Bronchial epithelial cell (primary cell): ENCODE results near the gene FAM163B. TPM values are rescaled to one million over a fixed set of nuclear protein-coding genes. Genes with fewer than 3 reads are reported as not detected.

Experiments used
- DNase-seq: peaks from one replicate; pipeline ENCODE4 v3.0.0-alpha.2; 2010; ENCODE audit warnings: low read depth
- FAIRE-seq: peaks from 2 replicates; lab custom pipeline; 2011; peaks lifted over from hg19 to GRCh38; lab: Jason Lieb, UNC
- H3K27me3 ChIP-seq: 2 replicates; pipeline ENCODE4 v1.5.1; 2011; ENCODE audit warnings: low read length; ENCODE audit not compliant: control insufficient read depth, insufficient read depth
- H3K36me3 ChIP-seq: 2 replicates; pipeline ENCODE4 v1.5.1; 2011; ENCODE audit warnings: low read length; ENCODE audit not compliant: control insufficient read depth, insufficient read depth
- H3K4me3 ChIP-seq: 2 replicates; pipeline ENCODE4 v1.5.1; 2011; ENCODE audit warnings: mild to moderate bottlenecking, low read depth, low read length, control low read depth
- CTCF ChIP-seq: IDR thresholded peaks from 2 replicates; pipeline ENCODE4 v1.5.1; 2011; ENCODE audit warnings: mild to moderate bottlenecking, moderate library complexity, low read length, control low read depth, inconsistent platforms; ENCODE audit not compliant: insufficient read depth, severe bottlenecking
- total RNA-seq: library from RNA; depleted of rRNA; stranded (reverse); fragments of >200 nt; gene quantifications from 2 replicates; pipeline ENCODE4 v1.2.1, GENCODE V29; 2014

Gene FAM163B
- total RNA-seq, 1 donor from 2014 or later, result not detected

- H3K4me3 ChIP-seq, result no peak overlapping the region
- H3K36me3 ChIP-seq, result no peaks in the 10 kb centered on the region
- no peak for TF ChIP-seq CTCF
- FAIRE-seq (no peak), DNase-seq (no peak)
- H3K27me3 ChIP-seq, result peaks cover 9% of the 10 kb centered on the region
These were observed 28.4 kb upstream of the FAM163B start for GRCh38 chr9:133637451-133638055.

DNA sequence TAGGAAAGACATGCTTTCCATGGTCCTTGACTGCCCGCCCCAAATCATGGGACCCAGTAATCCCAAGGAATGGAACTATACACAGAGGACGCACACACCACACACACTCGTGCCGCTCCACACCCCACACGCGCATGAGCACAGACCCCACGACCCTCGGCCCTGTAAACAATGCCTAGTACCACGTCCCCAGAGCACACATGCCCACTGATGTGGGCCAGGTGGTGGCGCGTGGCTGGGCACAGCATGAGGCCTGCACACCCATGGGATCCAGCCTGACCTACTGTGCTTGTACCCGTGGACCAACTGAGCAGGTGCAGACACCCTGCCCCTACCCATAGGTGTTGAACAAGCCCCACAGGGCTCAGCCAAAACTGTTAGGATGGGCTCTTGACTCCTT is 27.7 kb upstream of the FAM163B start:
- no peaks in the 10 kb centered on the region for H3K36me3 ChIP-seq
- FAIRE-seq (no peak), DNase-seq (no peak)
- TF ChIP-seq CTCF, result no peak
- no peak overlapping the region for H3K4me3 ChIP-seq
- H3K27me3 ChIP-seq, result peaks cover 9% of the 10 kb centered on the region

DNA sequence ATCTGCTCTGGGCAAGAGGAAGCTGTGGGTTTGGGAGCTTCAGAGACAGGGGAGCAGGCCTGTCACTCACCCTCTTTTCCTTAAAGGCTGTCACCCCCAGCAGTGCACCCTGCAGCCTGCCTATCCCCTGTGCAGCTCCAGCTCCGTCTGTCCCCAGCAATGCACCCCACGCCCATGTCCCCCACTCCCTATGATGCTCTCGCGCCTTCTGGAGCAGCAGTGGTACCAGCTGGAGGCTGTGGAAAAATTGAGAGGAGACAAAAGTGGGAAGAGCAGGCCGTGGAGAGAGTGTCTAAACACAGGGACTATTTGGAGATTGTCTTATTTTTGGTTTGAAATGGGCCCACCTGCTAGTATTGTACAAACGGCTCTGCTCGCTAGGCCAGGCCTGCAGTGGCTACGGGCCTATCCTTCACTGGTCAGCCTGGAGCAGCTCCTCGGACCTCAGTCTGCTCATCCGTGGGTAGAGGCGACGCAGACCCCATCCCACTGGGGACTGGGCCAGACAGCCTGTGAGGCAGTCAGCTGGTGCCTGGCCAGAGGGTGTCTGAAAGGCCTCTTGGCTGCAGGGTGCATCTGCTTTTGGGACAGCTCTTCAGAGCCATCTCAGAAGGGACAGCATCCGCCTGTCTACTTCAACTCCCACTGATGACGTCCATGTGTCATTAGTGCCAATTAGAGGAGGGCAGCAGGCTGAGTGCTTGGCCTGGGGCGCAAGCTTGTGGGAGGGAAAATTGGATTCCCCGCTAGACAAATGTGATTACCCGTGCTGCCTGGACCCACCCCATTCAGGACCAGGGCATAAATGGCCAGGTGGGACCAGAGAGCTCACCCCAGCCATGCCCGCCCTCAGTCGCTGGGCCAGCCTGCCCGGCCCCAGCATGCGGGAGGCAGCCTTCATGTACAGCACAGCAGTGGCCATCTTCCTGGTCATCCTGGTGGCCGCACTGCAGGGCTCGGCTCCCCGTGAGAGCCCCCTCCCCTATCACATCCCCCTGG is 26.6 kb upstream of the FAM163B start, which contains the start of gene DBH:
Gene DBH (plus strand): TSS at position 831 of the 999 bp plus-strand sequence. CDS start 9 bp downstream, at position 840.
- Histone ChIP-seq H3K27me3 (peaks cover 9% of the 10 kb centered on the region), H3K36me3 (no peaks in the 10 kb centered on the region), H3K4me3 (no peak within 1 kb of the TSS)
- no peak for DNase-seq
- no peak for TF ChIP-seq CTCF
- FAIRE-seq, result no peak

GRCh38 chr9:133635098-133635497 is 25.9 kb upstream of the FAM163B start:
- DNase-seq (no peak), FAIRE-seq (no peak)
- peaks cover 9% of the 10 kb centered on the region for H3K27me3 ChIP-seq
- H3K4me3 ChIP-seq, result no peak overlapping the region
- no peaks in the 10 kb centered on the region for H3K36me3 ChIP-seq
- no peak for TF ChIP-seq CTCF

DNA sequence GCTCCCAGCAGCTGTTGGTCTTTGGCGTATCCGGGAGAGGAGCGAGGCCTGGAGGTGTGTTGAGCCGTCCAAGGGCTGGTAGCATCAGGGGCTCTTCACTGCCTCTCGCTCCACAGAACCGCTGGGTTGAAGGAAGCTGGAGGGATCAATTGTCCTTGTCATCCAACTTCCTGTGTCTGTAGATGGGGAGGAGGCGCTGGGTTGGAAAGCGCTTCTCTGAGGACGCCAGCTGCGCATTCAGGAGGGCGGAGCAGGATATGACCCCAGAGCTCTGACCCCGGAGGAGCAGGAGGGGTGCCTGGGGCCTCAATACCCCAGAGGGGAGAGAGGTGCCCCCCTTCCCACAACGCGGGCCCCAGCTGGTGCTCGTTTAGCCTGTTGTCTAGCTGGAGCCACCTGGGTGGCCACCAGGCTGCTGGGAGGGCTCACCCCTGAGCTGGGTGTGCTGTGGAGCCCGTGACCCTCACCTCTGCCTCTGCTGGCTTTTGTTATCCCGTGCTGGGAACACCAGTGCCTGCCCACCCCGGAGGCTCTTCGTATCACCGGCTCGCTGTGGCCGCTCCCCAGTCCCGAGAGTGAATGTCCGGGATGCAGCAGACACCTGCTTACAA is 25.0 kb upstream of the FAM163B start:
- Histone ChIP-seq H3K36me3 (no peaks in the 10 kb centered on the region), H3K4me3 (no peak overlapping the region), H3K27me3 (peaks cover 9% of the 10 kb centered on the region)
- no peak for TF ChIP-seq CTCF
- DNase-seq (no peak), FAIRE-seq (no peak)
